Ovary (tissue), 9 donors: ENCODE measurements around the gene PARD3B. TPM values are rescaled to one million over a fixed set of nuclear protein-coding genes. Genes with fewer than 3 reads are reported as not detected.

ENCODE experiments used
- DNase-seq, 5 donors: peaks; one replicate each; pipeline ENCODE4 v3.0.0-alpha.2; 2019 to 2020
- H3K27ac ChIP-seq, 2 donors: fragments of 200-600 bp; one replicate each; pipeline versions ENCODE4 v1.5.1 to v1.8.0; 2019 to 2022
- H3K27me3 ChIP-seq: fragments of 200-600 bp; one replicate; pipeline ENCODE4 v1.8.0; 2022
- H3K36me3 ChIP-seq: fragments of 200-600 bp; sonication (generic); one replicate; pipeline ENCODE4 v1.5.1; 2019
- H3K4me1 ChIP-seq: one replicate; pipeline ENCODE4 v1.8.1; 2013; ENCODE audit warnings: mild to moderate bottlenecking, moderate library complexity; ENCODE audit not compliant: insufficient read depth
- H3K4me3 ChIP-seq: fragments of 200-600 bp; sonication (generic); one replicate; pipeline ENCODE4 v1.5.1; 2017
- H3K9me3 ChIP-seq, 2 donors: fragments of 200-600 bp in 1 of 2; sonication (generic) in 1 of 2; one replicate each; pipeline versions ENCODE4 v1.5.1 to v1.8.1; 2013 to 2019; ENCODE audit warnings: mild to moderate bottlenecking in 1 of 2, moderate library complexity in 1 of 2
- EP300 ChIP-seq: sonication (generic); formaldehyde crosslinking; IDR thresholded peaks from one replicate; pipeline ENCODE4 v1.6.1; 2017; ENCODE audit warnings: antibody characterized with exemption
- POLR2A ChIP-seq: fragments of 450-650 bp; IDR thresholded peaks from one replicate; pipeline ENCODE4 v1.6.1; 2017; ENCODE audit warnings: antibody characterized with exemption, mild to moderate bottlenecking, moderate library complexity
- WGBS, 3 donors: extraction: QIAGEN DNeasy Blood & Tissue Kit in 1 of 3; methylation state at CpG; one replicate each; pipeline versions ENCODE4 v1.1.5 to v1.1.7; 2013 to 2017; 5-methylcytosine and 5-hydroxymethylcytosine counted together
- intact Hi-C, 4 donors: fragments of 100-400 bp; cut with DNase I; formaldehyde crosslinking; loops; one replicate each; pipeline versions ENCODE4 v1.11.0 to v1.15.1; 2022 to 2023
- polyA plus RNA-seq, 2 donors: library from polyadenylated mRNA; stranded (reverse); fragments of 200-250 nt in 1 of 2; fragments of 350-450 nt in 1 of 2; fragmentation: Illumina TruSeq in 1 of 2; extraction: RNeasy Lipid Tissue Mini Kit (QIAGEN cat#74804) in 1 of 2; gene quantifications; one replicate each; pipeline ENCODE4 v1.2.3, GENCODE V29; 2013 to 2014
- total RNA-seq, 7 donors: library from RNA; depleted of rRNA in 2 of 7; stranded (reverse); fragments of >200 nt in 2 of 7; fragmentation: NEBNext Ultra II Directional in 3 of 7; extraction: Animal tissue kit (Norgen Biotek cat#: 25700) in 3 of 7; gene quantifications; one replicate each; pipeline versions ENCODE4 v1.1.0 to v1.2.4, GENCODE V29; 2016 to 2023
- TF ChIP-seq, protein P1 (sequence below), 3 donors: fragments of 450-650 bp in 2 of 3; fragments of 200-600 bp in 1 of 3; IDR thresholded peaks; one replicate each; pipeline versions ENCODE4 v1.5.1 to v1.8.0; 2016 to 2022; ENCODE audit warnings: antibody characterized with exemption in 3 of 3, mild to moderate bottlenecking in 1 of 3
- donor health status: DM: no; HTN: no; CAD: no; lungs with moderate emphysema.
- donor health status: DM: no; HTN: no; CAD: no.
- donor health status: Bipolar disorder and iron deficiency.
- donor health status: DM: yes; HTN: yes; CAD: no.
- donor health status: DM: no; HTN: no; CAD: no.
- donor health status: DM: yes; HTN: yes; CAD: no.

Gene PARD3B
- total and polyA plus RNA-seq, 9 donors, result 8.2 to 46.6 (median 28.7) TPM

DNA sequence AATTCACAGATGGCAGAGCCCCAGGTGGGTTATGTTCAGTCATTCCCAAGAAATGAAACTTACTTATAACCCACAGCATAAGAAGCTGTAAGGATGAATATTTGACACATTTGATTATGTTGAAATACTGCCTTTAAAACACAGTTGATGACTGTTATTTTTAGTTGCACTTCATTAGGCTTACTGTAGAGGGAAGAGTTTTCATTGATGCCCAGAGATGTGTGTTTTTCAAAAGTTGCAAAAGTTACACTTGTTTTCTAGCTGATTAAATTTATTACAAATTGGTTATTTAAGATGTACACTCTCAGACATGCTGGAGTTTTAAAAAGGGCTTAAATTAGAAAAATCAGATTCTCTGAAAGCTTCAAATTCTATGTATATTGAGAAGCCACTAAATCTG is 506.1 kb downstream of the PARD3B start:
- no peak overlapping the region for H3K4me3 ChIP-seq
- H3K9me3 ChIP-seq, result no peaks in the 10 kb centered on the region
- DNase-seq, result no peak
- no peaks in the 10 kb centered on the region for H3K36me3 ChIP-seq
- no peaks in the 10 kb centered on the region for H3K27me3 ChIP-seq
- H3K4me1 ChIP-seq, result peaks cover 3% of the 10 kb centered on the region
- H3K27ac ChIP-seq, result no peak overlapping the region
- TF ChIP-seq POLR2A (no peak), EP300 (no peak)
- TF ChIP-seq, protein P1, sequence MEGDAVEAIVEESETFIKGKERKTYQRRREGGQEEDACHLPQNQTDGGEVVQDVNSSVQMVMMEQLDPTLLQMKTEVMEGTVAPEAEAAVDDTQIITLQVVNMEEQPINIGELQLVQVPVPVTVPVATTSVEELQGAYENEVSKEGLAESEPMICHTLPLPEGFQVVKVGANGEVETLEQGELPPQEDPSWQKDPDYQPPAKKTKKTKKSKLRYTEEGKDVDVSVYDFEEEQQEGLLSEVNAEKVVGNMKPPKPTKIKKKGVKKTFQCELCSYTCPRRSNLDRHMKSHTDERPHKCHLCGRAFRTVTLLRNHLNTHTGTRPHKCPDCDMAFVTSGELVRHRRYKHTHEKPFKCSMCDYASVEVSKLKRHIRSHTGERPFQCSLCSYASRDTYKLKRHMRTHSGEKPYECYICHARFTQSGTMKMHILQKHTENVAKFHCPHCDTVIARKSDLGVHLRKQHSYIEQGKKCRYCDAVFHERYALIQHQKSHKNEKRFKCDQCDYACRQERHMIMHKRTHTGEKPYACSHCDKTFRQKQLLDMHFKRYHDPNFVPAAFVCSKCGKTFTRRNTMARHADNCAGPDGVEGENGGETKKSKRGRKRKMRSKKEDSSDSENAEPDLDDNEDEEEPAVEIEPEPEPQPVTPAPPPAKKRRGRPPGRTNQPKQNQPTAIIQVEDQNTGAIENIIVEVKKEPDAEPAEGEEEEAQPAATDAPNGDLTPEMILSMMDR (IDR thresholded peaks at IDR 0.05), result no peak
- intact Hi-C loops, result no loop called here

DNA sequence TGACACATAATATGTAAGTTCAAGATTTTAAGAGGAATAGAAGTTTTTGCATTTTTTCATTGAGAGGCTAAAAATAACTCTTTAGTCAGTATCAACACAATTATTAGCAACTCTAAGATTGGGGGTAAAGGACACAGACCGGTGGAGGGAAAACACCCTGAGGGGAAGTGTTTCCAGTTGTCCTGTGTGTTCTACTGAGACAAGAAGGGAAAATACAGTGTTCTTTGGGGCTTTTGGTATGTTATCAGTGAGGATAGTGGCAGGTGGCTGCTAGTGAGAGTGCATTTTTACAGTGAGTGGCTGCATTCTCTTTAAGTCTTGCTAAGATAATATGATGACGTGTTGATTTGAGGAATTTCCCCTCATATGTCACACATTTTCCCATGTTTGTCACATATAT is 507.5 kb downstream of the PARD3B start:
- Histone ChIP-seq H3K27ac (no peak overlapping the region), H3K9me3 (no peaks in the 10 kb centered on the region), H3K4me1 (peaks cover 3% of the 10 kb centered on the region), H3K36me3 (no peaks in the 10 kb centered on the region), H3K27me3 (no peaks in the 10 kb centered on the region), H3K4me3 (no peak overlapping the region)
- TF ChIP-seq EP300, result no peak
- DNase-seq, result no peak
- intact Hi-C loops, result no loop called here
- 72 to 80% (median 79%) methylated on average over 2 of the region's 2 CpGs for WGBS, 3 donors

DNA sequence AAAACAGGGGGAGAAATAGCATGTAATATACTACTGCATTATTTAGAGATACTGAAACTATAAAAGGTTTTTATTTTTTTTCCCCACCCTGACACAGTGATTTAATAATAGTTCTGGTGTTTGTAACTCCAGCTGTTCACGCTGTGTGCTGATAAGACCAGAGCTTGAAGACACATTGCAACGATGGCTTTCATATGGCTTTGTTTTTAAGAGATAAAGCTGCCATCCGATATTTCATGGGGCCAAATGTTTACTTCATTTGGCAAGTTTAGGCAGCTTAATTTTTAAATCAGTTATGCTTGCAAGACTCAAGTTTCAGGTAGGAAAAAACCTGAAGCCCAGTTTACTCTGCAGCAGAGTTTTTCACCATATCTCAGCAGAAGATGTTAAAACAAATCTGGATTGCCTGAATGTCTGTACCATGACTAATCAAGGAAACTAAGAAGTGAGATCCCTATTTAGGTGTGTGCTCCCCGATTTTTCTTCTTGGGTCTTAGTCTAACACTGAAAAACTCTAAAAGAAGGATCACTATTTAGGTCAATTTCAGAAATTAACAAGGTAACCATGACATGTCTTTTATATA is 508.6 kb downstream of the PARD3B start:
- peaks cover 3% of the 10 kb centered on the region for H3K4me1 ChIP-seq
- intact Hi-C loops, result no loop called here
- 11 to 20% (median 12%) methylated on average over 4 of the region's 4 CpGs for WGBS, 3 donors

DNA sequence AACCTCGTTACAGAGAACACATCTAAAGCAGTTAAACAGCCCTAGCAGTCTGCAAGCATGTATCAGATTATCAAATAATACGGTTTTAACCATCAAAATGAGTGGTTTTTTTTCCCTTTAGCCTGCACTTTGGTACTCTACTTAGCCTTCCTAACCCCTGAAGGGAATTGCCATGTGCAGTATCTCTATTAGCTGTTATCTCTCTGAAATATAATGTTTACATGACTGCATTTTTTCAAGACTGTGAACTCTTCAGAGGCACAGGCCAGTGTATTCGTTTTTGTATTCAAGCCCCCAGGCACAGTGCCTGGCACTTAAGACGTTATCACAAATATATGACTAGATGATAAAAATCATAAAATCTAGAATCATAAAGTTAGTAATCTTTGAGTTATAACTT is 509.5 kb downstream of the PARD3B start:
- TF ChIP-seq, protein P1 (IDR thresholded peaks at IDR 0.05), result no peak
- no peak for TF ChIP-seq POLR2A
- TF ChIP-seq EP300, result no peak
- no peak for DNase-seq
- Histone ChIP-seq H3K4me3 (no peak overlapping the region), H3K36me3 (no peaks in the 10 kb centered on the region), H3K9me3 (no peaks in the 10 kb centered on the region), H3K4me1 (peaks cover 3% of the 10 kb centered on the region), H3K27me3 (no peaks in the 10 kb centered on the region), H3K27ac (no peak overlapping the region)
- WGBS, 3 donors, result 67 to 73% (median 72%) methylated on average over 4 of the region's 4 CpGs
- intact Hi-C loops, result no loop called here

More for the DNA sequence above, 508.6 kb downstream of the PARD3B start:
- Histone ChIP-seq H3K27me3 (no peaks in the 10 kb centered on the region), H3K4me3 (no peak overlapping the region), H3K27ac (no peak overlapping the region), H3K9me3 (no peaks in the 10 kb centered on the region), H3K36me3 (no peaks in the 10 kb centered on the region)
- TF ChIP-seq EP300 (no peak), POLR2A (no peak)
- TF ChIP-seq, protein P1 (IDR thresholded peaks at IDR 0.05), result no peak
- no peak for DNase-seq

DNA sequence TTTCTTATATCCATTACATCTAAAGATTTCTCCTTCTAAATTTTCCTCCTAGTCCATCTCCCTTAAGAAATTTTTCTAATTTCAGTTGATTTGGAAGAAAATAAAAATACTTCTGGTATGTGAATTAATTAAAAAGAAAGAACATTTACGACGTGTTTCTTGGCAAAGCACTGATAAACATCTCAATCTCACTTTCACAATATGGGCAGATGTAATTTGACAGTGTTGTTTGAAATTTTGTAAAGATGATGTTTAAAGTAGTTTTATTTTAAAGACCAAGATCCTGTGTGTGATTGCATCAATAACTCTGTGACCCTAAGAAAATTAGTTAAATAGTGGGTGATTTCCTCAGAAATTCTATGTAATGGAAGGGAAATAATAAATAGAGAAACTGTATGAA is 510.0 kb downstream of the PARD3B start:
- Histone ChIP-seq H3K27ac (no peak overlapping the region), H3K9me3 (no peaks in the 10 kb centered on the region), H3K4me3 (no peak overlapping the region), H3K4me1 (peaks cover 3% of the 10 kb centered on the region), H3K27me3 (no peaks in the 10 kb centered on the region), H3K36me3 (no peaks in the 10 kb centered on the region)
- WGBS, 3 donors, result 49 to 57% (median 55%) methylated on average over 2 of the region's 2 CpGs
- TF ChIP-seq, protein P1 (IDR thresholded peaks at IDR 0.05), result no peak
- TF ChIP-seq POLR2A (no peak), EP300 (no peak)
- DNase-seq, result no peak
- intact Hi-C loops, result no loop called here
